HG03135 (cell line): ENCODE data around the gene CISD3.

ENCODE experiments used
- ATAC-seq: cut with Tn5 transposase; IDR thresholded peaks from one replicate; pipeline ENCODE4 v1.9.1; 2021; ENCODE audit warnings: mild to moderate bottlenecking, moderate library complexity; ENCODE audit not compliant: unreplicated experiment

CISD3 gene

GRCh38 chr17:38727736-38728135 is 2.4 kb upstream of the CISD3 start:
- ATAC-seq: no peak

DNA sequence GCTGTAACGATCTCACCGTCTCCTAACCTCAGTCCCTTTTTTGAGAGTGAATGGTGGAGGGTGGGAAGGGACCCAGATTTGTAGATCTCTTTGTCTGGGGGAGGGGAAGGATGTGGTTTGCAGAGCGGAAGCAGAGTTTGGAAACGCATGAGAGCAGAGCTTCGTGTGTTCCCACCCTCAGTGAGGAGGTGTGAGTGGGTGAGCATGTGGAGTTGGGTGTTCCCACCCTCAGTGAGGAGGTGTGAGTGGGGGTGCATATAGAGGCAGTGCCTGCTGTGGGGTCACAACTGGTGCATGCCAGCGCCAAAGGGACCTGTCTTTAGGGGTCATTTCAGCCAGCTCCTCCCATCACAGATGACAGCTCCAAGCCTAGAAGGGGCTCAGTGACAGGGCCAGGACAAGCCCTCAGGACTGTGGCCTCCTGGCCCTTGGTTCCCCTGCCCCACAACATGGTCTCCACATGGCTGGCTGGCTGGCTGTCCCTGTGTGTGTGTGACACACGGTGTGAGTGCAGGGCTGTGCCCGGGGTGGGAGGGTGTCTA is 1.8 kb upstream of the CISD3 start:
- ATAC-seq: no peak

DNA sequence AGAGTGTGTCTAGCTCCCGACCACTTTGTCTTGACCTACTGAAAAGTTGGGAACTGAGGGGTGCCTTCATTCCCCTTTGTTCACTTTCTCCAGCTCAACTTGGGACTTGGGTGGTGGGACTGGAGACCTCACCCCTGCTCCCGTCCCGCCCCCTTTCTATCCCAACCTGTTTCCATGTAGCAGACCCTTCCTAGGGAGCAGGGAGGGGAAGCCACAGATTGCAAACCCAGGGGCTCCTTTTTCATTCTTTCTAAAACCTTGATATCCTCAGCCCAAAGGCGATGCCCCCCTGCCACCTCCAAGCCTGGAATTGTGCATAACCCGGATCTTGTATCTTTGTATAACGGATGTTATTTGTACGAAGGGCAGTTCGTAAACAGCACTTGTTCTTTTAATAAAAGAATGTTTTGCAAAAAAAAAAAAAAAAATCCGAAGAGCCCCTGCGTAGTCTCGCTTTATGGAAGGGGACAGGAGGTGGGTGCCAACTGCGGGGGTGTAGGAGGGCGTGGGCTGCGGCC is 714 bp upstream of the CISD3 start:
- ATAC-seq: no peak

DNA sequence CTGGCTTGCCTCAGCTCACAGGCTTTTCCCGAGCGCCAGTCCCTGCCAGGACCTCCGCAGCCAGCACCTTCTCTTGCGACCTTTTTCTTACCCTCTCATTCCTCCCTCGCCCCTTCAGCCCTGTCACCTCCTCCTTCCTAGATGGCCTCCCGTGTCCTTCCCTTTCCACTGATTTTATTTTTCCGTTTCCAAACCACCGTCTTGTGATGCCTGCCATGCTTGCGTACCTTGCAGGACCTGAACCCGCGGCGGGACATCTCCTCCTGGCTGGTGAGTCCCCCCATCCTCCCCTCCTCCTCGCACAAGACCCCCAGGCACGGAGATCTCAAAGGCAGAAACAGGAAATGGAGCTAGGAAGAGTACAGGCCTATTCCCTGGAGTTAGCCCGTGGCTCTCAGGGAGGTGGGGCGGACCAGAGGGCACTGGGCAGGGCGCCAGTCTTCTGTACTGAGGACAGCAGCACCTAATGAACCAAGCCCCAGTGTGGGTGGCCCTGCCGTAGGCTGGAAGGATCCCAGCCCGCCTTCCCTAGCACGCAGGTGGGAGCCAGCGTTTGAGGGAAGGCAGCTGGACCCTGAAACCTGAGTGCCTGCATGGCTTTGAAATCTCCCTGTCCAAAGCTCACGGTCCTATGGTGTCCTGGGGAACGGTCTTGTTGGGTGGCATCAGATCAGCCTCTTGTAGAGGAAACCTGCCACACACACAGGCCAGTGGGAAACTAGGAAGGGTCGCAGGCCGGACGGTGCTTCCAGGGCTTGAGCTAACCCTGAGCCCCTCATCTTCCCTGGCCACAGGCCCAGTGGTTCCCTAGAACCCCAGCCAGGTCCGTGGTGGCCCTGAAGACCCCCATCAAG is 612 bp downstream of the CISD3 start:
- no peak for ATAC-seq

GRCh38 chr17:38731526-38732294 is 1.6 kb downstream of the CISD3 start:
- ATAC-seq: no peak

DNA sequence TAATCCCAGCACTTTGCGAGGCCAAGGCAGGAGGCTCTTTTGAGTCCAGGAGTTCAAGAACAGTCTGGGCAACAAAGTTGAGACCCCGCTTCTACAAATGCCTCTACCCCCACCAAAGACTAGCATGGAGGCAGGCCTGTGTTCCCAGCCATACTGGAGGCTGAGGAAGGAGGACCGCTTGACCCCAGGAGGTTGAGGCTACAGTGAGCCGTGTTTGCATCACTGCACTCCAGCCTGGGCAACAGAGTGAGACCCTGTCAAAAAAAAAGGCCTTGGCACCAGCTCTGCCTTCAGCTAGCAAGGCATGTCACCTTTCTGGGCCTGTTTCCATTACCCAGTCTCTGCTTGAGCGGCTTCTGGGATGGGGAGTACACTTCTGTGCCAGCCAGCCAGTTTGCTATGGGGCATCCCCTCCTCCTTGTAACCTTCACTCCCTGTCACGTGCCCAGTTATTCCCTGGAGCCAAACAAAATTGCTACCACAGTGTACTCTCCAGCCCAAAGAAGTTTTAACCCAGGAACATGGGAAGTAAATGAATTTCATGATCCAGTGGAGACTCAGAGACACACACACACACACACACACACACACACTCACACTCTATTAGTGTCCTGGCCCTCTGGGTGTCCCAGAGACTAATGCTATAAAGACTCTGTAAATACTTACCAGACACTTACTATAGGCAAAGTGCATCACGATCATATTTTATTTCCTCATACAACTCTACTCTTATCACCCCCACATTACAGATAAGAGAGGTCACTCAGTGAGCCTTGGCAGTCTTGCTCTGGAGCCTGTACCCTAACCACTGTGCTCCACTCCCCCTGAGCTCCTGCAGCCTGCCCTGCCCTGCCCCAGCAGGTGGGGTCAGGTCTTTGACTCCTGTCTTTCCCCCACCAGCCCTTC is 2.5 kb downstream of the CISD3 start:
- no peak for ATAC-seq

GRCh38 chr17:38733282-38733981 is 3.3 kb downstream of the CISD3 start:
- ATAC-seq: no peak

- ATAC-seq: no peak
Observed at GRCh38 chr17:38733982-38734973, 4.1 kb downstream of the CISD3 start.

DNA sequence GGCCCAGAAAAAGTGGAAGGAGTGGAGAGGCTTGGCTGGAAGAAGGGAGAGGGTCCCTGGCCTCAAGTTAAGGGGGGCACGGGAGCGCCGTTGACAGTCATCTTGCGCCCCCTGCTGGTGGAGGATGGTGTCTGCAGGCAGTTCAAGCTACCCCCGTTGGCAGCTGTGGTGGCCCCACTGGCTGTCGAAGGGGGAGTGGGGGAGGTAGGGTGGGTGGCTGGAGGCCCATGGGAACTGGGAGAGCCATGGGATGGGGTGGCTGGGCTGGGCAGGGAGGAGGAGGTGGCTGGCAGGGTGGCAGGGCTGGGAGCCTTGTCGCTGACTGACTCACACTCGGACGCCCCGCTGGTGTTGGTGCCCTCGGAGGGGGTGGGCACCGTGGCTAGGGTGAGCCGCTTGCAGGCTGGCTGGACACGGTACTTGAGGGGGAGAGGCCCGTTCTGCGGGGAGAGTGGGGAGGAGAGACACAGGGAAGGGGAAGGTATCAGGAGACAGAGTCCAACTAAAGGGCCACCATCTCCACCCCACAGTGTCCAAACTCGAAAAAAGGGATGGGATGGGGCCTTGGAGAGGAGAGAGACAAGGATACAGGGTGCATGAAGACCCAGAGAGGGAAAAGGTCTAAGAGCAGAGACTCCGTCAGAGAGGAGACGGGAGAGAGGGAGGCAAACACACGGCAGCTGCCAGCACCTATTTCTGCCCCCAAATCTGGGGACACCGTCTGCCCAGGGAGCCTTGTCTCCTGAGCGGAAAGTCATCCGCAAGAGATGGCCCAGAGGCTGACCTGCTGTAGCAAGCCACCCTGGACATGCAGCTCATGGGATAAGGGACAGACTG is 5.2 kb downstream of the CISD3 start:
- ATAC-seq: no peak

DNA sequence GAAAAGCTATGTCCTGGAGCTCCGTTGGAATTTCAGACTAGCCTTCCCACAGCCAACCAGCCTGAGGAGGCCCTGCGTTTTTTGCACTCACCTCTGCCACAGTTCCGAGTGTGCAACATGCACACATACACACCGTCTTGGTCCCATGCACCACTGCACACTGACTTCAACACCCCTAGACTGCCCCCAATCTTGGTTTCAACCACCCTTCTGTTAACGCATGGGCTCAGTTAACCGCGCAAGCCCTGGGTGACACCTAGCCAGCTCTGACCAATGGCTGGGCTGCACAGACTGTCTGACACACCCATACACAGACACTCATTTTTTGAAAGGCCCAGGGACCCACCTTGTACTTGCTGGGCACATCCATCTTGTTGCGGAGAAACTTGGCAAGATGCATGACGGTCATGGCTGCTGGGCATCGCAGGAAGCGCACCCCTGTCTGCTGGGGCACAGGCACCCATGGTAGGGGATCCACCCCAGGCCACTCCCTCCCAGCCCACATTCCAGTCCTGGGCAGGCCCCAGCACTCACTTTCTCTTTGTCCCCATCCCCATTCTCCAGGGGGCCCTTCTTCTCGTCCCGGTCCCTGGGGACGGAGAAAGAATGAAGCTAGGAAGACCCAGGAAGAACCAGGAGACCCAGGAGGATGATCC is 8.0 kb downstream of the CISD3 start:
- ATAC-seq: no peak

DNA sequence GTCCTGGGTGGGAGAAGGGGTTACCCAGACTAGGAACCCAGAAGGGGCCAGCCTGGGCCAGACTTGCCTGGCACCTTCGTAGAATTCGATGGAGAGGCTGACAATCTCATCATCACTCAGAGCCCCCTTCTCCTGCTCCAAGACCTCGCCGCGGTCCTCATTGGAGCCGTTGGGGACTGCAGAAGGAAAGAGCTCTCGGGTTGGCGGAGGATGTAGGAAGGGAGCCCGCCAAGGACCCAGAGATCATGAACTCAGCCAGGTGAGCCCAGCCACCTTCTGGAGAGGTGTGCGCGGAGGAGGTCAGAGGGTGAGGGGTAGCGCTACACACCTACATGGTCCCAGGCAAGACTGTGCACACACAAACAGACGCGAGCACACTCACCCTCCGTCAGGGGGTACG is 8.5 kb downstream of the CISD3 start:
- no peak for ATAC-seq

- ATAC-seq: no peak
Observed at GRCh38 chr17:38739305-38739704, 9.2 kb downstream of the CISD3 start.

- no peak for ATAC-seq
Observed at GRCh38 chr17:38740044-38740443, 9.9 kb downstream of the CISD3 start.

- no peak for ATAC-seq
Observed at GRCh38 chr17:38740806-38741205, 10.7 kb downstream of the CISD3 start.

GRCh38 chr17:38741461-38741860 is 11.3 kb downstream of the CISD3 start:
- ATAC-seq: no peak

GRCh38 chr17:38741921-38742410 is 11.8 kb downstream of the CISD3 start:
- no peak for ATAC-seq
